ENCODE data around the gene SRPX2.

SRPX2 gene

GRCh38 chrX:100687128-100687527, 43.1 kb downstream of the SRPX2 start:
- H3K4me3 ChIP-seq (ENCODE audit: low read length): no peak overlapping the region
- H3K27ac ChIP-seq (ENCODE audit: low read depth, low read length): no peak overlapping the region
- H3K27me3 ChIP-seq (ENCODE audit: control insufficient read depth, low read length): 0 out of 2 replicates have a peak, but pooled peaks cover 3% of the 10 kb centered on the region
- H3F3A ChIP-seq (ENCODE audit: control insufficient read depth, insufficient read depth): no peaks in the 10 kb centered on the region
- no peaks in the 10 kb centered on the region for H3K79me2 ChIP-seq (ENCODE audit: control insufficient read depth, low read length)
- H3K4me2 ChIP-seq (ENCODE audit: low read length): no peak overlapping the region; the same call in 1 of the 2 replicates
- H3K4me1 ChIP-seq (ENCODE audit: control insufficient read depth, low read length): peaks cover 13% of the 10 kb centered on the region
- H3K9me3 ChIP-seq (ENCODE audit: control insufficient read depth, insufficient read depth, low read length): no peaks in the 10 kb centered on the region
- H3K36me3 ChIP-seq (ENCODE audit: control insufficient read depth, low read length): no peaks in the 10 kb centered on the region
- no peaks in the 10 kb centered on the region for H4K20me1 ChIP-seq (ENCODE audit: control insufficient read depth, insufficient read depth, low read depth, low read length)
- TF ChIP-seq CTCF (IDR thresholded peaks at IDR 0.05; ENCODE audit: low read depth, low read length, poor library complexity, severe bottlenecking): no peak
- TF ChIP-seq EZH2phosphoT487 (IDR thresholded peaks at IDR 0.05; ENCODE audit: borderline replicate concordance, low read length): no peak
- no peaks in the 10 kb centered on the region for H3K9me2 ChIP-seq (replicated peaks; ENCODE audit: control insufficient read depth, low read length)

GRCh38 chrX:100687546-100687945, 43.5 kb downstream of the SRPX2 start:
- TF ChIP-seq CTCF (IDR thresholded peaks at IDR 0.05; ENCODE audit: low read depth, low read length, poor library complexity, severe bottlenecking): no peak
- TF ChIP-seq EZH2phosphoT487 (IDR thresholded peaks at IDR 0.05; ENCODE audit: borderline replicate concordance, low read length): no peak
- Histone ChIP-seq H3K9me3 (ENCODE audit: control insufficient read depth, insufficient read depth, low read length) (no peaks in the 10 kb centered on the region), H3K79me2 (ENCODE audit: control insufficient read depth, low read length) (no peaks in the 10 kb centered on the region), H3K9me2 (replicated peaks; ENCODE audit: control insufficient read depth, low read length) (no peaks in the 10 kb centered on the region), H3K4me3 (ENCODE audit: low read length) (no peak overlapping the region), H4K20me1 (ENCODE audit: control insufficient read depth, insufficient read depth, low read depth, low read length) (no peaks in the 10 kb centered on the region), H3K27me3 (ENCODE audit: control insufficient read depth, low read length) (0 out of 2 replicates have a peak, but pooled peaks cover 3% of the 10 kb centered on the region), H3K4me1 (ENCODE audit: control insufficient read depth, low read length) (peaks cover 13% of the 10 kb centered on the region), H3K36me3 (ENCODE audit: control insufficient read depth, low read length) (no peaks in the 10 kb centered on the region), H3K4me2 (ENCODE audit: low read length) (no peak overlapping the region; the same call in 1 of the 2 replicates), H3F3A (ENCODE audit: control insufficient read depth, insufficient read depth) (no peaks in the 10 kb centered on the region), H3K27ac (ENCODE audit: low read depth, low read length) (no peak overlapping the region)

- peaks cover 6% of the 10 kb centered on the region; the same call in 1 of the 2 replicates for H3K27me3 ChIP-seq (ENCODE audit: control insufficient read depth, low read length)
- TF ChIP-seq EZH2phosphoT487 (IDR thresholded peaks at IDR 0.05; ENCODE audit: borderline replicate concordance, low read length) (no peak), CTCF (IDR thresholded peaks at IDR 0.05; ENCODE audit: low read depth, low read length, poor library complexity, severe bottlenecking) (no peak)
- H3K27ac ChIP-seq (ENCODE audit: low read depth, low read length): no peak overlapping the region
- peaks cover 7% of the 10 kb centered on the region for H3K4me1 ChIP-seq (ENCODE audit: control insufficient read depth, low read length)
- no peaks in the 10 kb centered on the region for H4K20me1 ChIP-seq (ENCODE audit: control insufficient read depth, insufficient read depth, low read depth, low read length)
- H3K9me3 ChIP-seq (ENCODE audit: control insufficient read depth, insufficient read depth, low read length): no peaks in the 10 kb centered on the region
- H3K4me3 ChIP-seq (ENCODE audit: low read length): no peak overlapping the region
- no peak overlapping the region for H3K4me2 ChIP-seq (ENCODE audit: low read length)
- no peaks in the 10 kb centered on the region for H3K9me2 ChIP-seq (replicated peaks; ENCODE audit: control insufficient read depth, low read length)
- no peaks in the 10 kb centered on the region for H3K36me3 ChIP-seq (ENCODE audit: control insufficient read depth, low read length)
- H3K79me2 ChIP-seq (ENCODE audit: control insufficient read depth, low read length): no peaks in the 10 kb centered on the region
- no peaks in the 10 kb centered on the region for H3F3A ChIP-seq (ENCODE audit: control insufficient read depth, insufficient read depth)
Observed at GRCh38 chrX:100695302-100695701, 51.3 kb downstream of the SRPX2 start.

All from DOHH2 (cell line).